Stimulated activated effector memory CD8-positive, alpha-beta T cell treated with anti-CD3 and anti-CD28 coated beads, Interleukin-12 subunit alpha, Interleukin-12 subunit beta, amount 100 ng/mL, for 72 hours (primary cell): ENCODE measurements around the gene MESD.

Experiments
- ATAC-seq: fragments of 150-1000 bp; cut with Tn5 transposase; 2 replicates; pipeline ENCODE4 v1.10.0; 2021
- DNase-seq, 2 donors: peaks; one replicate each; pipeline ENCODE4 v3.0.0; 2021 to 2022; ENCODE audit warnings: low spot score in 2 of 2
- H3K27ac Mint-ChIP-seq: one replicate; pipeline ENCODE4 v1.8.0; 2022; ENCODE audit warnings: mild to moderate bottlenecking, mixed read lengths
- H3K36me3 Mint-ChIP-seq: one replicate; pipeline ENCODE4 v1.8.0; 2022; ENCODE audit warnings: mild to moderate bottlenecking, mixed read lengths
- H3K4me1 Mint-ChIP-seq: one replicate; pipeline ENCODE4 v1.8.0; 2022; ENCODE audit warnings: mixed read lengths
- H3K4me3 Mint-ChIP-seq: one replicate; pipeline ENCODE4 v1.8.0; 2022; ENCODE audit warnings: mild to moderate bottlenecking, mixed read lengths
- H3K9me3 Mint-ChIP-seq: one replicate; pipeline ENCODE4 v1.8.0; 2022; ENCODE audit warnings: mixed read lengths

Gene MESD

GRCh38 chr15:81002331-81003096 lies 12.9 kb upstream of the MESD start:
- H3K4me3 Mint-ChIP-seq, result peak overlapping the region; percentile 86
- H3K9me3 Mint-ChIP-seq, result no peaks in the 10 kb centered on the region
- peaks cover 52% of the 10 kb centered on the region for H3K36me3 Mint-ChIP-seq
- peaks cover 42% of the 10 kb centered on the region for H3K4me1 Mint-ChIP-seq
- peak; percentile 9 for ATAC-seq
- H3K27ac Mint-ChIP-seq, result peak overlapping the region; percentile 89
- no peak for DNase-seq

GRCh38 chr15:81002009-81002330 lies 12.4 kb upstream of the MESD start:
- peak overlapping the region; percentile 89 for H3K27ac Mint-ChIP-seq
- H3K4me3 Mint-ChIP-seq, result peak overlapping the region; percentile 86
- ATAC-seq (no peak), DNase-seq (peak in 1 of 2 donors; percentile 76)
- H3K4me1 Mint-ChIP-seq, result peaks cover 42% of the 10 kb centered on the region
- H3K36me3 Mint-ChIP-seq, result peaks cover 49% of the 10 kb centered on the region
- no peaks in the 10 kb centered on the region for H3K9me3 Mint-ChIP-seq

- H3K9me3 Mint-ChIP-seq, result no peaks in the 10 kb centered on the region
- peak overlapping the region; percentile 86 for H3K4me3 Mint-ChIP-seq
- H3K4me1 Mint-ChIP-seq, result peaks cover 42% of the 10 kb centered on the region
- peak; percentile 60 for ATAC-seq
- peaks cover 43% of the 10 kb centered on the region for H3K36me3 Mint-ChIP-seq
- peak overlapping the region; percentile 89 for H3K27ac Mint-ChIP-seq
- DNase-seq, result peak; percentile 42 to 77
Measured at GRCh38 chr15:81001152-81002008, 11.8 kb upstream of the MESD start.

- Mint-ChIP-seq H3K4me1 (peaks cover 46% of the 10 kb centered on the region), H3K9me3 (no peaks in the 10 kb centered on the region), H3K27ac (peak within 1 kb of the TSS; percentile 89), H3K4me3 (peak within 1 kb of the TSS; percentile 86), H3K36me3 (peaks cover 39% of the 10 kb centered on the region)
- DNase-seq (peak; percentile 72 to 93), ATAC-seq (peak; percentile 82)
Measured at GRCh38 chr15:81000624-81001151, 11.1 kb upstream of the MESD start, which contains the start of gene TLNRD1. TSS of gene TLNRD1 (plus strand) at chr15:81000923. CDS start at chr15:81002272, 1,349 bp downstream.

GRCh38 chr15:81000144-81000623 lies 10.6 kb upstream of the MESD start:
- H3K4me1 Mint-ChIP-seq, result peaks cover 41% of the 10 kb centered on the region
- ATAC-seq (no peak), DNase-seq (no peak)
- H3K27ac Mint-ChIP-seq, result peak overlapping the region; percentile 89
- peaks cover 37% of the 10 kb centered on the region for H3K36me3 Mint-ChIP-seq
- no peaks in the 10 kb centered on the region for H3K9me3 Mint-ChIP-seq
- H3K4me3 Mint-ChIP-seq, result peak overlapping the region; percentile 86

GRCh38 chr15:80999623-81000036 lies 10.0 kb upstream of the MESD start:
- peaks cover 35% of the 10 kb centered on the region for H3K4me1 Mint-ChIP-seq
- H3K4me3 Mint-ChIP-seq, result peak overlapping the region; percentile 86
- no peak for ATAC-seq

GRCh38 chr15:80998251-80998650 lies 8.6 kb upstream of the MESD start:
- DNase-seq, result no peak
- Mint-ChIP-seq H3K27ac (no peak overlapping the region), H3K9me3 (no peaks in the 10 kb centered on the region), H3K36me3 (peaks cover 18% of the 10 kb centered on the region), H3K4me3 (no peak overlapping the region), H3K4me1 (peaks cover 21% of the 10 kb centered on the region)
- ATAC-seq, result no peak

More at GRCh38 chr15:80999623-81000036, 10.0 kb upstream of the MESD start:
- peak in 1 of 2 donors; percentile 65 for DNase-seq
- Mint-ChIP-seq H3K36me3 (peaks cover 32% of the 10 kb centered on the region), H3K27ac (peak overlapping the region; percentile 89), H3K9me3 (no peaks in the 10 kb centered on the region)

GRCh38 chr15:80997692-80998091 lies 8.1 kb upstream of the MESD start:
- no peak for DNase-seq
- Mint-ChIP-seq H3K9me3 (no peaks in the 10 kb centered on the region), H3K27ac (no peak overlapping the region), H3K4me3 (no peak overlapping the region), H3K36me3 (peaks cover 15% of the 10 kb centered on the region), H3K4me1 (peaks cover 21% of the 10 kb centered on the region)
- ATAC-seq, result no peak

GRCh38 chr15:80996247-80996646 lies 6.6 kb upstream of the MESD start:
- Mint-ChIP-seq H3K4me1 (peaks cover 24% of the 10 kb centered on the region), H3K27ac (no peak overlapping the region), H3K36me3 (peaks cover 8% of the 10 kb centered on the region), H3K4me3 (no peak overlapping the region), H3K9me3 (no peaks in the 10 kb centered on the region)
- no peak for ATAC-seq
- DNase-seq, result no peak

GRCh38 chr15:80992441-80992840 lies 2.8 kb upstream of the MESD start:
- Mint-ChIP-seq H3K9me3 (no peaks in the 10 kb centered on the region), H3K27ac (no peak overlapping the region), H3K4me1 (peaks cover 35% of the 10 kb centered on the region), H3K36me3 (peaks cover 15% of the 10 kb centered on the region), H3K4me3 (no peak overlapping the region)
- no peak for DNase-seq
- no peak for ATAC-seq

- ATAC-seq (no peak), DNase-seq (no peak)
- peaks cover 15% of the 10 kb centered on the region for H3K36me3 Mint-ChIP-seq
- H3K4me1 Mint-ChIP-seq, result peaks cover 37% of the 10 kb centered on the region
- H3K27ac Mint-ChIP-seq, result no peak overlapping the region
- no peak overlapping the region for H3K4me3 Mint-ChIP-seq
- no peaks in the 10 kb centered on the region for H3K9me3 Mint-ChIP-seq
Measured at GRCh38 chr15:80992006-80992405, 2.4 kb upstream of the MESD start.

- Mint-ChIP-seq H3K4me3 (no peak overlapping the region), H3K4me1 (peaks cover 43% of the 10 kb centered on the region), H3K27ac (no peak overlapping the region), H3K9me3 (no peaks in the 10 kb centered on the region), H3K36me3 (peaks cover 15% of the 10 kb centered on the region)
- DNase-seq (no peak), ATAC-seq (no peak)
Measured at GRCh38 chr15:80991421-80991820, 1.8 kb upstream of the MESD start.

- peaks cover 18% of the 10 kb centered on the region for H3K36me3 Mint-ChIP-seq
- H3K4me3 Mint-ChIP-seq, result peak overlapping the region; percentile 97
- no peak for ATAC-seq
- DNase-seq, result no peak
- H3K9me3 Mint-ChIP-seq, result no peaks in the 10 kb centered on the region
- peaks cover 45% of the 10 kb centered on the region for H3K4me1 Mint-ChIP-seq
- H3K27ac Mint-ChIP-seq, result no peak overlapping the region
Measured at GRCh38 chr15:80990955-80991354, 1.3 kb upstream of the MESD start.

GRCh38 chr15:80989081-80989517 lies 520 bp downstream of the MESD start:
- Mint-ChIP-seq H3K4me1 (peaks cover 59% of the 10 kb centered on the region), H3K36me3 (peaks cover 32% of the 10 kb centered on the region), H3K4me3 (peak overlapping the region; percentile 97), H3K9me3 (no peaks in the 10 kb centered on the region), H3K27ac (peak overlapping the region; percentile 96)
- DNase-seq, result no peak
- no peak for ATAC-seq

- H3K4me3 Mint-ChIP-seq, result peak overlapping the region; percentile 97
- H3K27ac Mint-ChIP-seq, result peak overlapping the region; percentile 96
- ATAC-seq (no peak), DNase-seq (no peak)
- H3K36me3 Mint-ChIP-seq, result peaks cover 34% of the 10 kb centered on the region
- peaks cover 64% of the 10 kb centered on the region for H3K4me1 Mint-ChIP-seq
- H3K9me3 Mint-ChIP-seq, result no peaks in the 10 kb centered on the region
Measured at GRCh38 chr15:80988148-80988796, 1.3 kb downstream of the MESD start.
